K562 (cell line): Measurements from ENCODE around the gene VRK3. TPM values are rescaled to one million over a fixed set of nuclear protein-coding genes. Genes with fewer than 3 reads are reported as not detected.

Source experiments
- BMI1 ChIP-seq: fragments of 150-350 bp; IDR thresholded peaks from 2 replicates; pipeline ENCODE4 v1.6.1; 2014; ENCODE audit warnings: low read length
- CBX2 ChIP-seq: fragments of 200-600 bp; sonication (generic); IDR thresholded peaks from one replicate; pipeline ENCODE4 v1.6.1; 2012; ENCODE audit warnings: mild to moderate bottlenecking, low read length, inconsistent platforms; ENCODE audit not compliant: insufficient read depth, poor library complexity, severe bottlenecking
- CBX3 ChIP-seq, 2 experiments: IDR thresholded peaks; 1 replicate in 1 of 2; 2 replicates in 1 of 2; pipeline ENCODE4 v1.6.1; 2012; ENCODE audit warnings: inconsistent platforms in 2 of 2, low read length in 2 of 2, borderline replicate concordance in 1 of 2, control low read depth in 1 of 2
- CLOCK ChIP-seq: fragments of 250-450 bp; sonication (Bioruptor Pico); IDR thresholded peaks from 2 replicates; pipeline ENCODE4 v1.4.0; 2020; ENCODE audit warnings: mild to moderate bottlenecking, moderate library complexity, borderline replicate concordance
- KDM4B ChIP-seq, 2 experiments: fragments of 450-650 bp in 1 of 2; sonication (generic) in 1 of 2; IDR thresholded peaks; 2 replicates each; pipeline ENCODE4 v1.6.1; 2016 to 2017; ENCODE audit warnings: borderline replicate concordance in 2 of 2, antibody characterized with exemption in 1 of 2, low read depth in 1 of 2, mild to moderate bottlenecking in 1 of 2
- MEF2A ChIP-seq: IDR thresholded peaks from 2 replicates; pipeline ENCODE4 v1.6.1; 2011; ENCODE audit warnings: low read depth, mild to moderate bottlenecking, low read length, moderate library complexity; ENCODE audit not compliant: control insufficient read depth
- MEIS2 ChIP-seq: fragments of 450-650 bp; IDR thresholded peaks from 2 replicates; pipeline ENCODE4 v1.6.1; 2014; ENCODE audit warnings: mild to moderate bottlenecking; ENCODE audit not compliant: partially characterized antibody
- STAT6 ChIP-seq: sonication (generic); formaldehyde crosslinking; IDR thresholded peaks from 2 replicates; pipeline ENCODE4 v1.8.1; 2023; ENCODE audit warnings: mild to moderate bottlenecking, missing genetic modification reagents
- TAF9B ChIP-seq: fragments of 450-650 bp; IDR thresholded peaks from 2 replicates; pipeline ENCODE4 v1.6.1; 2018; ENCODE audit warnings: mild to moderate bottlenecking; ENCODE audit not compliant: partially characterized antibody
- THAP12 ChIP-seq: fragments of 250-450 bp; sonication (Bioruptor Pico); IDR thresholded peaks from 2 replicates; pipeline ENCODE4 v1.9.0; 2021; ENCODE audit warnings: mild to moderate bottlenecking, inconsistent platforms
- THRAP3 ChIP-seq: fragments of 450-650 bp; IDR thresholded peaks from 2 replicates; pipeline ENCODE4 v1.6.1; 2016; ENCODE audit warnings: mild to moderate bottlenecking, inconsistent platforms, borderline replicate concordance
- YY1 ChIP-seq, 3 experiments: IDR thresholded peaks; 2 replicates each; pipeline ENCODE4 v1.6.1; 2011; ENCODE audit warnings: low read length in 2 of 3, mild to moderate bottlenecking in 2 of 3, moderate library complexity in 2 of 3, borderline replicate concordance in 1 of 3, control low read depth in 1 of 3, low read depth in 1 of 3; ENCODE audit not compliant: insufficient read depth in 3 of 3, insufficient replicate concordance in 2 of 3, control insufficient read depth in 1 of 3, insufficient read length in 1 of 3; ENCODE audit errors: extremely low read depth in 1 of 3
- ZNF217 ChIP-seq: sonication (generic); formaldehyde crosslinking; IDR thresholded peaks from 2 replicates; pipeline ENCODE4 v1.8.0; 2022; ENCODE audit warnings: mild to moderate bottlenecking, missing genetic modification reagents
- ZNF79 ChIP-seq: fragments of 250-450 bp; sonication (Bioruptor Pico); IDR thresholded peaks from 2 replicates; pipeline ENCODE4 v1.4.0; 2020; ENCODE audit warnings: low read depth, mild to moderate bottlenecking, moderate library complexity
- polyA plus RNA-seq, 8 experiments: library from polyadenylated mRNA; depleted of rRNA in 4 of 8; stranded (reverse) in 5 of 8; unstranded in 3 of 8; fragments of >200 nt; fragmentation: Nextera tagmentation in 2 of 8; fragmentation: Illumina TruSeq in 1 of 8; extraction: Ambion mirVana in 2 of 8; extraction: Trizol in 1 of 8; gene quantifications; 2 replicates each; pipeline versions ENCODE4 v1.2.1 to v1.2.3, GENCODE V29; 2011 to 2014; ENCODE audit warnings: inconsistent platforms in 1 of 8, missing spikeins in 1 of 8
- total RNA-seq, 7 experiments: library from RNA; depleted of rRNA in 6 of 7; stranded (reverse); fragments of >200 nt in 6 of 7; fragmentation: Illumina TruSeq in 2 of 7; extraction: Trizol in 2 of 7; gene quantifications; 2 replicates each; pipeline versions ENCODE4 v1.2.1 to v1.2.3, GENCODE V29; 2011 to 2021; ENCODE audit warnings: low replicate concordance in 1 of 7

The VRK3 gene
- total and polyA plus RNA-seq, 9 of the 15 experiments (the other 6 are each of a cell fraction or from before 2014, with no cell fraction given) = 25.6 to 94.3 (median 42.9) TPM

- TF ChIP-seq YY1 (IDR thresholded peaks at IDR 0.05; ENCODE audit: borderline replicate concordance in 1 of 3, control insufficient read depth in 1 of 3, extremely low read depth in 1 of 3, insufficient read depth in 3 of 3, insufficient read length in 1 of 3, insufficient replicate concordance in 2 of 3, low read depth in 1 of 3, low read length in 2 of 3) (peak in 1 of 3 experiments; percentile 6), THAP12 (CRISPR knock-in tag) (no peak), ZNF79 (CRISPR knock-in tag) (no peak), KDM4B (IDR thresholded peaks at IDR 0.05; ENCODE audit: borderline replicate concordance in 2 of 2, low read depth in 1 of 2) (no peak), CLOCK (CRISPR knock-in tag) (no peak), ZNF217 (no peak), TAF9B (no peak), CBX2 (no peak), MEIS2 (peak; percentile 36), MEF2A (no peak), STAT6 (no peak), BMI1 (peak; percentile 94), THRAP3 (no peak), CBX3 (IDR thresholded peaks at IDR 0.05; ENCODE audit: borderline replicate concordance in 1 of 2, low read length in 2 of 2) (0 out of 3 replicates have a peak, but pooled peaks of 1 of the 2 experiments have one; percentile 4)
These were observed 25.4 kb upstream of the VRK3 start (continued) for GRCh38 chr19:50050406-50051227.
